AG09309 (cell line): ENCODE data around the gene MRPS7.
"Not testable (repeated sequence)": the region's sequence is repeated elsewhere in the genome, so short reads cannot be mapped to it uniquely, and the experiment has no call there.

ENCODE experiments used
- DNase-seq: peaks from one replicate; pipeline ENCODE4 v3.0.0-alpha.2; 2010; ENCODE audit warnings: low read depth
- H3K4me3 ChIP-seq: 2 replicates; pipeline ENCODE4 v1.5.1; 2011; ENCODE audit warnings: mild to moderate bottlenecking, low read depth, low read length, moderate library complexity; ENCODE audit not compliant: control insufficient read depth
- TF ChIP-seq, protein P1 (sequence below): IDR thresholded peaks from 2 replicates; pipeline ENCODE4 v1.5.1; 2011; ENCODE audit warnings: mild to moderate bottlenecking, low read depth, low read length, inconsistent platforms; ENCODE audit not compliant: insufficient read depth, control insufficient read depth; ENCODE audit errors: missing control alignments

Gene MRPS7

DNA sequence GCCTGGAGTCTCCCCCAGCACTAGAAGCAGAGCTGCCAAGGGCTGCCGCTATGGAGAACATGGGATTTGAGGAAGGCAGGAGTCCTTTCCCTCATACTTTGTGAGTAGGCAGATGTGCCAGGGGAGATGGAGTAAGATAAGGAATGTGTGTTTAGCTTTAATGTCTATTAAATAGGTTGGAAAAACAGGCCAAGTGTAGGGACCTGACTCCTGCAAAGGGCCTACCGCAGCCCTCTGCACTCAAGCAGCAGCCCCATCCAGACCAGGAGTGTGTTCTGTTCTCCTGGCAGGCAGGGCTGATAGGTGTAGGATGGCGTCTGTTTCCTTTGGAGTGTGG is 11.1 kb downstream of the MRPS7 start:
- TF ChIP-seq, protein P1, sequence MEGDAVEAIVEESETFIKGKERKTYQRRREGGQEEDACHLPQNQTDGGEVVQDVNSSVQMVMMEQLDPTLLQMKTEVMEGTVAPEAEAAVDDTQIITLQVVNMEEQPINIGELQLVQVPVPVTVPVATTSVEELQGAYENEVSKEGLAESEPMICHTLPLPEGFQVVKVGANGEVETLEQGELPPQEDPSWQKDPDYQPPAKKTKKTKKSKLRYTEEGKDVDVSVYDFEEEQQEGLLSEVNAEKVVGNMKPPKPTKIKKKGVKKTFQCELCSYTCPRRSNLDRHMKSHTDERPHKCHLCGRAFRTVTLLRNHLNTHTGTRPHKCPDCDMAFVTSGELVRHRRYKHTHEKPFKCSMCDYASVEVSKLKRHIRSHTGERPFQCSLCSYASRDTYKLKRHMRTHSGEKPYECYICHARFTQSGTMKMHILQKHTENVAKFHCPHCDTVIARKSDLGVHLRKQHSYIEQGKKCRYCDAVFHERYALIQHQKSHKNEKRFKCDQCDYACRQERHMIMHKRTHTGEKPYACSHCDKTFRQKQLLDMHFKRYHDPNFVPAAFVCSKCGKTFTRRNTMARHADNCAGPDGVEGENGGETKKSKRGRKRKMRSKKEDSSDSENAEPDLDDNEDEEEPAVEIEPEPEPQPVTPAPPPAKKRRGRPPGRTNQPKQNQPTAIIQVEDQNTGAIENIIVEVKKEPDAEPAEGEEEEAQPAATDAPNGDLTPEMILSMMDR, result no peak
- no peak for DNase-seq
- no peak overlapping the region for H3K4me3 ChIP-seq

DNA sequence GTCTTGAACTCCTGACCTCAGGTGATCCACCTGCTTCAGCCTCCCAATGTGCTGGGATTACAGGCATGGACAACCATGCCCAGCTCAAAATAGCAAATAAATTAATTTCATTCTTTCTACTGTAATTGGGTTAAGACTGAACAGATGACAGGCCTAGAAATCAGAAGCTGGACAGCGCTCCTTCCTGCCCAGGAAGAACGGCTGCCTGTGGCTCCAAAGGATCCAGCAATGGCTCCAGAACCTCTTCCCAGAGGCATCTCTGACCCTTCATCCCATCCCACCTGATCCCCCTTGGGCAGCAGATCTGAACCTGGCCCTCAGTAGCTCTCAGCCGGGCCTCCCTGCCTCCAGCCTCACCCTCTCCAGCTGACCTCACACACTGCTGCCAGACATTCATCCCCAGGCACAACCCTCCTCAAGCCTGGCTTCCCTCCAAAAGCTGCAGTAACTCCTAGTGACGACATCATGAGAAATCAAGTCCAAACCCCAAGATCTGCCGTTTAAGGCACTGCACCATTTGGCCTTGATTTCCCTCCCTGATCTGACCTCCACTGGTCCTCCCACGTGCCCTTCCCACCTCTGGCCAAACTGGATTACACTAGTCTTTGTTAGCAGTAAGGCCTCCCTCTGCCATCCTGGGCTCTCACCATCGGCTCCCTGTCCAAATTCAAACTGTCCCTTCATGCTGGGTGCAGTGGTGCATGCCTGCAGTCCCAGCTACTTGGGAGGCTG is 12.5 kb downstream of the MRPS7 start:
- H3K4me3 ChIP-seq, result no peak overlapping the region
- DNase-seq, result no peak

DNA sequence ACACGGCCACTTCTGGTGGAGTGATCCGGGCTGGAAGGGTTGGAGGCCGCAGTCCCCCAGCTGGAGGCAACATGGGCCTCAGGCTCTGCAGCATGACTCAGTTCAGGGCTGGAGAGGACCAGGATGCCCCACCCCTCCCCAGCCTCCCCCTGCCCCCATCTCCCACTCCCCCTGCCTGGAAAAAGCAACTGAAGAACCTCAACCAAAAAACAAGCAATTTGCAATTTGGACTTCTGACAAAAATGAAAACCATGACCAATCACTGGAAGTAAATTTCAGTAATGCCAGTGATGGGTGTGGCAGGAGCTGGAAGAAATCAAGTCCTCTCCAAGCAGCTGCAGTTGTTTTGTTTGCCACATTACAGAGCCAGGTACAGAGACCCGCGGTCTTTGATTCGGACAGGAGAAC is 16.0 kb downstream of the MRPS7 start:
- TF ChIP-seq, protein P1, result no peak
- no peak overlapping the region for H3K4me3 ChIP-seq
- DNase-seq, result no peak

More for the DNA sequence above, 12.5 kb downstream of the MRPS7 start:
- TF ChIP-seq, protein P1, result no peak

DNA sequence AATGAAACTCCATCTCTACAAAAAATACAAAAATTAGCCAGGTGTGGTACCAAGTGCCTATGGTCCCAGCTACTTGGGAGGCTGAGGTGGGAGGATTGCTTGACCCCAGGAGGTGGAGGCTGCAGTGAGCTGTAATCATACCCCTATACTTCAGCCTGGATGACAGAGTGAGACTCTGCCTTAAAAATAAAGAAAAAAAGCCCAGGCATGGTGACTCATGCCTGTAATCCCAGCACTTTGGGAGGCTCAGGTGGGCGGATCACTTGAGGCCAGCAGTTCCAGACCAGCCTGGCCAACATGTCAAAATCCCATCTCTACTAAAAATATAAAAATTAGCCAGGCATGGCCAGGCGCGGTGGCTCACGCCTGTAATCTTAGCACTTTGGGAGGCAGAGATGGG is 18.5 kb downstream of the MRPS7 start:
- not testable (repeated sequence) for H3K4me3 ChIP-seq

DNA sequence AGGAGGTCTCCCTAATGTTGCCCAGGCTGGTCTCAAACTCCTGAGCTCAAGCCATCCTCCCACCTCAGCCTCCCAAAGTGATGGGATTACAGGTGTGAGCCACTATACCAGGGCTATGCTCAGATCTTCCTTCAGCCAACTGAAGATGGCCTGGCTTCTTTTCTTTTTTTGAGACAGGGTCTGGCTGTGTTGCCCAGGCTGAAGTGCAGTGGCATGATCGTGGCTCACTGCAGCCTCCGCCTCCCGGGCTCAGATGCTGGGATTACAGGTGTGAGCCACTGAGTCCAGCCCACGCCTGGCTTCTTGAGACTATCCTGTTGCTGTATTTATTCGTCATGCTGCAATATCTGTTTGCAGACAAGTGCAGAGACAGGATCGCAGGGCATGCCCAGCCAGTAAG is 23.4 kb downstream of the MRPS7 start:
- H3K4me3 ChIP-seq, result no peak overlapping the region
- no peak for DNase-seq
- TF ChIP-seq, protein P1, result no peak

More for the DNA sequence above, 18.5 kb downstream of the MRPS7 start:
- not testable (repeated sequence) for DNase-seq

DNA sequence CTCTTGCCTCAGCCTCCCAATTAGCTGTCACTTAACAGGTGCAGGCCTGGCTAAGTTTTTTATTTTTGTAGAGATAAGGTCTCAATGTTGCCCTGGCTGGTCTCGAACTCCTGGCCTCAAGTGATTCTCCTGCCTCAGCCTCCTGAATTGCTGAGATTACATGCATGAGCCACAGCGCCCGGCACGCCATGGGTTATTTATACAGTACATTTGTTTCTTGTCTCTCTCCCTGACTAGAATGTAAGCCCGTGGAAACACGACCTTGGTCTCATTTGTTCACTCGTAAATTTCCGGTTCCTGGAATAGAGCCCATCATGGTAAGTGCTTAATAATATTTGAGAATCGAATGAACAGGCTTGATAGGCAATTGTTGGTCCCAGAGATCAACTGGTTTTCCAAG is 25.5 kb downstream of the MRPS7 start:
- H3K4me3 ChIP-seq, result no peak overlapping the region
- TF ChIP-seq, protein P1, result no peak
- DNase-seq, result no peak

DNA sequence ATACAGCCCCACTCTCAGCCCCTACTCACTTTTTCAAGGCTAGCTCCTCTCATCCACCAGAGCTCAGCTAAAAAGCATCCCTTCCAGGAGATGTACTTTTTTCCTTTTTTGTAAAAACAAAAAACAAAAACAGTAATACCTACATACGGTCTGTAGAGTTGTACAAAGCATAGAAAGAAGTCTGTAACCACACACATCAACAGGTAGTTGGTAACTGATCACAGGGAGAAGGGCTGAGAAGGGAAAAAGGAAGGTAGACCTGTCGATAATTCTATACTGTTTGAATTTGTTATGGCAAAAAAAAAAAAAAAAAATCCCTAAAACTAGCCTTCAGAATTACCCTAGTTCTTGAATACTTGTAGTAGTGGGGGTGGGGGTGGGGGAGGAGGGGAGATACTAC is 26.7 kb downstream of the MRPS7 start:
- no peak for DNase-seq
- H3K4me3 ChIP-seq, result peak overlapping the region; percentile 76
- TF ChIP-seq, protein P1, result no peak
